Neural crest cell (in vitro differentiated cells): ENCODE results near the gene ZDHHC19. TPM values are rescaled to one million over a fixed set of nuclear protein-coding genes. Genes with fewer than 3 reads are reported as not detected.
"Not testable (repeated sequence)": the region's sequence is repeated elsewhere in the genome, so short reads cannot be mapped to it uniquely, and the experiment has no call there.

Experiments
- DNase-seq: peaks from one replicate; pipeline ENCODE4 v3.0.0; 2021; ENCODE audit warnings: low read depth, mixed read lengths, low spot score
- H3K27ac Mint-ChIP-seq: one replicate; pipeline ENCODE4 v1.8.0; 2021; ENCODE audit warnings: mild to moderate bottlenecking, mixed read lengths; ENCODE audit not compliant: unreplicated experiment
- H3K27me3 Mint-ChIP-seq: 2 replicates; pipeline ENCODE4 v1.8.0; 2021; ENCODE audit warnings: low read depth, mild to moderate bottlenecking, mixed read lengths
- H3K36me3 Mint-ChIP-seq: 2 replicates; pipeline ENCODE4 v1.8.0; 2021; ENCODE audit warnings: low read depth, mild to moderate bottlenecking, mixed read lengths
- H3K4me1 Mint-ChIP-seq: 2 replicates; pipeline ENCODE4 v1.8.0; 2021; ENCODE audit warnings: mixed read lengths
- H3K4me3 Mint-ChIP-seq: one replicate; pipeline ENCODE4 v1.8.0; 2021; ENCODE audit warnings: mild to moderate bottlenecking, mixed read lengths
- H3K9me3 Mint-ChIP-seq: 2 replicates; pipeline ENCODE4 v1.8.0; 2021; ENCODE audit warnings: mixed read lengths
- total RNA-seq: library from RNA; stranded (reverse); gene quantifications from 2 replicates; pipeline ENCODE4 v1.2.1, GENCODE V29; 2021
- TF ChIP-seq, protein P1 (sequence below): fragments of 200-600 bp; sonication (generic); conservative IDR thresholded peaks from 2 replicates; pipeline ENCODE4 v1.5.0; 2021; ENCODE audit warnings: antibody characterized with exemption, mild to moderate bottlenecking

Gene ZDHHC19
- total RNA-seq, 1 donor from 2014 or later, result not detected

DNA sequence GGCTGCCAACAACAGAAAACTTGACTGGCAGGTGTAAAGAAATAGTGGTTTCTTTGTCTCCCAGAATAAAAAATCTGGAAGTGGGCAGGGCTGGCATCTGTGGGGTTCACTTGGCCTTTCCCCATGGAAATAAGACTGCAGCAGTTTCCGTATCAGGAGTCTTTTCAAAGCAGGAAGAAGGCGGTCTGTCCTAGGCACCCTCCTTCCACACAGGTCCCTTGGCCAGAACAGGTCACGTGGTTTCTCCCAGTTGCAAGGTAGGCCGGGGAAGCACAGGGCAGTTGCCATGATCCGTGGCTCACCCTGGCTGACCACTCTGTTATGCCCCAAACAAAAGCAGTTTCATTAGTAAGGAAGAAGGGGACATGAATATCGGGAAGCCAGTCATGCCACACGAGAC, 45.4 kb downstream of the ZDHHC19 start:
- Mint-ChIP-seq H3K27ac (no peak overlapping the region), H3K4me3 (no peak overlapping the region), H3K9me3 (no peaks in the 10 kb centered on the region), H3K27me3 (no peaks in the 10 kb centered on the region), H3K36me3 (no peaks in the 10 kb centered on the region), H3K4me1 (peaks cover 6% of the 10 kb centered on the region)
- TF ChIP-seq, protein P1, sequence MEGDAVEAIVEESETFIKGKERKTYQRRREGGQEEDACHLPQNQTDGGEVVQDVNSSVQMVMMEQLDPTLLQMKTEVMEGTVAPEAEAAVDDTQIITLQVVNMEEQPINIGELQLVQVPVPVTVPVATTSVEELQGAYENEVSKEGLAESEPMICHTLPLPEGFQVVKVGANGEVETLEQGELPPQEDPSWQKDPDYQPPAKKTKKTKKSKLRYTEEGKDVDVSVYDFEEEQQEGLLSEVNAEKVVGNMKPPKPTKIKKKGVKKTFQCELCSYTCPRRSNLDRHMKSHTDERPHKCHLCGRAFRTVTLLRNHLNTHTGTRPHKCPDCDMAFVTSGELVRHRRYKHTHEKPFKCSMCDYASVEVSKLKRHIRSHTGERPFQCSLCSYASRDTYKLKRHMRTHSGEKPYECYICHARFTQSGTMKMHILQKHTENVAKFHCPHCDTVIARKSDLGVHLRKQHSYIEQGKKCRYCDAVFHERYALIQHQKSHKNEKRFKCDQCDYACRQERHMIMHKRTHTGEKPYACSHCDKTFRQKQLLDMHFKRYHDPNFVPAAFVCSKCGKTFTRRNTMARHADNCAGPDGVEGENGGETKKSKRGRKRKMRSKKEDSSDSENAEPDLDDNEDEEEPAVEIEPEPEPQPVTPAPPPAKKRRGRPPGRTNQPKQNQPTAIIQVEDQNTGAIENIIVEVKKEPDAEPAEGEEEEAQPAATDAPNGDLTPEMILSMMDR, result no peak
- DNase-seq, result no peak

DNA sequence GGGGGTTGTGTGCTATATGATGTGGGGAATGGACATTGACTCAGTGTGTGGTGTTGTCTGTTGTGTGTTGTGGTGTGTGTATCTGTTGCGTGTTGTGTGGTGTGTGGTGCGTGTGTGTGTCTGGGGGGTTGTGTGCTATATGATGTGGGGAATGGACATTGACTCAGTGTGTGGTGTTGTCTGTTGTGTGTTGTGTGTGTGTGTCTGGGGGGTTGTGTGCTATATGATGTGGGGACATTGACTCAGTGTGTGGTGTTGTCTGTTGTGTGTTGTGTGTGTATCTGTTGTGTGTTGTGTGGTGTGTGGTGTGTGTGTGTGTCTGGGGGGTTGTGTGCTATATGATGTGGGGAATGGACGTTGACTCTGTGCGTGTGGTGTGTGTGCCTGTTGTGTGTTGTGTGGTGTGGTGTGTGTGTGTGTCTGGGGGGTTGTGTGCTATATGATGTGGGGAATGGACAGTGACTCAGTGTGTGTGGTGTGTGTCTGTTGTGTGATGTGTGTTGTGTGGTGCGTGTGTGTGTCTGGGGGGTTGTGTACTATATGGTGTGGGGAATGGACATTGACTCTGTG, 46.1 kb downstream of the ZDHHC19 start:
- not testable (repeated sequence) for DNase-seq, H3K4me3 Mint-ChIP-seq, H3K36me3 Mint-ChIP-seq, H3K27me3 Mint-ChIP-seq, H3K27ac Mint-ChIP-seq, H3K9me3 Mint-ChIP-seq
- H3K4me1 Mint-ChIP-seq, result peaks cover 13% of the 10 kb centered on the region

DNA sequence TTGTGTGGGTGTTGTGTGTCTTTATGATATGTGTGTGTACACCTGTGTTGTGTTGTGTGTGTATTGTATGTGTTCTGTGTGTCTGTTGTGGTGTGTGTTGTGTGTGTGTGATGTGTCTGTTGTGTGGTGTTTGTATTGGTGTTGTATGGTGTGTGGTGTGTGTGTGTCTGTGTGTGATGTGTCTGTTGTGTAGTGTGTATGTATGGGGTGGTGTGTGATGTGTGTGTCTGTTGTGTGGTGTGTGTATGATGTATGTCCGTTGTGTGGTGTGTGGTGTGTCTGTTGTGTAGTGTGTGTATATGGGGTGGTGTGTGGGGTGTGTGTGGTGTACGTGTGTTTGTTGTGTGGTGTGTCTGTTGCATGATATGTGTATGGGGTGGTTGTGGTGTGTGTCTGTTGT, 46.6 kb downstream of the ZDHHC19 start:
- no peak for DNase-seq
- H3K4me1 Mint-ChIP-seq, result peaks cover 18% of the 10 kb centered on the region
- H3K36me3 Mint-ChIP-seq, result no peaks in the 10 kb centered on the region
- H3K4me3 Mint-ChIP-seq, result no peak overlapping the region
- TF ChIP-seq, protein P1, result no peak
- H3K9me3 Mint-ChIP-seq, result no peaks in the 10 kb centered on the region
- no peak overlapping the region for H3K27ac Mint-ChIP-seq
- H3K27me3 Mint-ChIP-seq, result no peaks in the 10 kb centered on the region

DNA sequence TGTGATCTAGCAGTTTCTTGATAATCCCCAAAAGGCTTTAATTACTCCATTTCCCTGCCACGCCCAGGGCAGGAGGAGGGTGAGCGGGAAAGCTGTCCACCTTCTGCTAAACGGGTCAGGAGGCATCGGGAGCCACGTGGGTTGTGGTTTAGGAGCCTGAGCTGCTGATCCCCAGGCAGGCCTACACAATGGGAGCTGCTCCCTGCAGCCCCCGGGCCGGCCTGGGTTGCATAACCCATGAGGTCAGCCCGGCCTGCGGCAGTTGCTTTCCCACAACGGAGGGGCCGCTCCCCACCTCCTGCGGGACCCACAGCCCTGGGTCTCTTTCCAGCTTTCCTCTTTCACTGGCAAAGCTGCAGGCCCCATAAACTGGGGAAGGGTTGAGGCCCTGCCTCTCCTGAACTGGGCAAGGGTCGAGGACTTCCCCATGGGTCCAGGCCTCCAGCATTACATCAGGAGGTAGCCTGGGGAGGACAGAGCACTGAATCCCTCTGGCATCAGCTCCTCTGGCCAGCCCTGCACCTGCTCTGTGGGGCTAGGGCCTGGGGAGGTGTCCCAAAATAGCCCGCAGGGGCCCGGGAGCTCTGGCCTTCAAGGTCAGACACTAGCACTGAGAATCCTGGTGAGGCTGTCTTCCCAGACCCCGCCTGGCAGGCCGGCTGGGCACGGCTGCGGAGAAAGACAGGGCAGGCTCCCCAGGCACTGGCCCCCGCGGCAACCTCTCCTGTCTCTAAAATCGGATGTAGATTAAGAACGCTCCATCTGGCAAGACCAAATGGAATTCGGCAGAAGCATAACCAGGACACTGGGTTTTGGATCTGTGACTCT, 47.3 kb downstream of the ZDHHC19 start:
- Mint-ChIP-seq H3K9me3 (no peaks in the 10 kb centered on the region), H3K27ac (no peak overlapping the region), H3K4me3 (no peak overlapping the region), H3K4me1 (peaks cover 19% of the 10 kb centered on the region), H3K36me3 (no peaks in the 10 kb centered on the region), H3K27me3 (no peaks in the 10 kb centered on the region)
- TF ChIP-seq, protein P1, result no peak
- DNase-seq, result no peak

DNA sequence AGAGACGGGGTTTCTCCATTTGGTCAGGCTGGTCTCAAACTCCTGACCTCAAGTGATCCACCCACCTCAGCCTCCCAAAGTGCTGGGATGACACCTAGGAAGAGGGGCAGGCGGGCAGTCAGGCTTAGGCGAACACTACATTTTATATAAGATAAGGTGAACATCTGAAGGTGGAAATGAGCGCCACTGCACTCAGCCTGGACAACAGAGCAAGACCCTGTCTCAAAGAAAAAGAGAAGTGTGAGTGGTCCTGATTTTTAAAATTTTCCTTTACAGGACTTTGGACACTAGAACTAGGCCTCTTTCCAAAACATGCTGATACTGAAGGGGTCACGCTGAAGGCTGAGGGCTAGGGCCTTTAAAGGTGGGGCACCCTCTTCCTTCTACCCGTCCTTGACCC, 48.0 kb downstream of the ZDHHC19 start:
- DNase-seq, result no peak
- H3K36me3 Mint-ChIP-seq, result no peaks in the 10 kb centered on the region
- no peak overlapping the region for H3K27ac Mint-ChIP-seq
- peaks cover 19% of the 10 kb centered on the region for H3K4me1 Mint-ChIP-seq
- H3K4me3 Mint-ChIP-seq, result no peak overlapping the region
- H3K9me3 Mint-ChIP-seq, result no peaks in the 10 kb centered on the region
- TF ChIP-seq, protein P1, result no peak
- no peaks in the 10 kb centered on the region for H3K27me3 Mint-ChIP-seq

DNA sequence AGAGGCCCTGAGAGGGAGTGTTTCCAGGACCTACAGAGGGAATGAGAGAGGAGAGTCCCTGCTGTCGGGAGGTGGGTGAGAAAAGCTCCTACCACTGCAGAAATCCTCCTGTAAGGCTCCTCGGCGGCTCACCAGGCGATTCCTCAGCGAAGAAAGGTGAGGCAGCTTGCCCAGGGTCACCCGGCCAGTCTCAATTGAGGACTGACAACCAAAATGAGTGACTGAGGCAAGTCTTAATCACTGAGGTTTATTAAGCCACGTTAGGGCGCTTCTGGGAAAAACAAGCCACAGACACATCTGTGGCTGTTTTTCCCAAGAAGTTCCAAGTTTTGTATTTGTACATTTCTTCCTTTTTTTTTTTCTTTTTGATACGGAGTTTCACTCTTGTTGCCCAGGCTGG, 48.5 kb downstream of the ZDHHC19 start:
- no peak overlapping the region for H3K4me3 Mint-ChIP-seq
- no peaks in the 10 kb centered on the region for H3K27me3 Mint-ChIP-seq
- H3K4me1 Mint-ChIP-seq, result peaks cover 19% of the 10 kb centered on the region
- no peaks in the 10 kb centered on the region for H3K36me3 Mint-ChIP-seq
- no peak for DNase-seq
- no peak overlapping the region for H3K27ac Mint-ChIP-seq
- no peaks in the 10 kb centered on the region for H3K9me3 Mint-ChIP-seq
- TF ChIP-seq, protein P1, result no peak
